K562 (cell line): ENCODE measurements around the gene HS3ST5. TPM values are rescaled to one million over a fixed set of nuclear protein-coding genes. Genes with fewer than 3 reads are reported as not detected.

Source experiments
- ATAC-seq: fragments of 200-7000 bp; cut with Tn5 transposase; 3 replicates; pipeline ENCODE4 v1.9.1; 2020; ENCODE audit warnings: moderate library complexity
- BruUV-seq: library from RNA; stranded (reverse); fragments of 400-500 nt; replicated peaks from 2 replicates; lab custom pipeline; 2021; lab: Mats Ljungman, UMichigan
- CTCF ChIA-PET: fragments of 300-600 bp; formaldehyde crosslinking; extraction: SDS; loops from one replicate; lab custom pipeline; 2021; ENCODE audit warnings: low intra/inter-chr PET ratio; lab: Yijun Ruan, JAX
- POLR2A ChIA-PET: fragments of 300-600, 350-650 bp; sonication (Branson Sonifier 250); formaldehyde crosslinking; extraction: SDS; loops from one replicate; lab custom pipeline; 2021; ENCODE audit warnings: antibody characterized with exemption, inconsistent platforms; lab: Yijun Ruan, JAX
- DNase-seq, 4 experiments: peaks; one replicate each; pipeline versions ENCODE4 v3.0.0 to v3.0.0-alpha.2; 2011 to 2018; ENCODE audit warnings: low spot score in 3 of 4, mixed read lengths in 3 of 4; ENCODE audit errors: extremely low read depth in 1 of 4
- FAIRE-seq: peaks from 2 replicates; lab custom pipeline; 2011; peaks lifted over from hg19 to GRCh38; lab: Jason Lieb, UNC
- H2AFZ ChIP-seq: 2 replicates; pipeline ENCODE4 v1.6.0; 2011; ENCODE audit warnings: low read depth, low read length, control low read depth, inconsistent platforms
- H3K27ac ChIP-seq: fragments of 200-600 bp; 3 replicates; pipeline ENCODE4 v1.8.0; 2011; ENCODE audit warnings: low read depth, mild to moderate bottlenecking, control low read depth, inconsistent platforms, low read length, moderate library complexity, mixed read lengths; ENCODE audit errors: extremely low read depth
- H3K27me3 ChIP-seq, 2 experiments: fragments of 300-600 bp in 1 of 2; 2 replicates in 1 of 2; 3 replicates in 1 of 2; pipeline versions ENCODE4 v1.6.0 to v1.8.0; 2011; ENCODE audit warnings: inconsistent platforms in 2 of 2, low read length in 2 of 2, mild to moderate bottlenecking in 1 of 2, mixed read lengths in 1 of 2, moderate library complexity in 1 of 2; ENCODE audit not compliant: control insufficient read depth in 2 of 2, insufficient read depth in 2 of 2
- H3K36me3 ChIP-seq: fragments of 300-600 bp; 3 replicates; pipeline ENCODE4 v1.8.0; 2011; ENCODE audit warnings: mild to moderate bottlenecking, low read length, inconsistent platforms; ENCODE audit not compliant: control insufficient read depth, insufficient read depth
- H3K4me1 ChIP-seq, 2 experiments: fragments of 200-600 bp in 1 of 2; replicated peaks in 1 of 2; 2 replicates in 1 of 2; 3 replicates in 1 of 2; pipeline versions ENCODE4 v1.5.1 to v1.8.0; 2011; ENCODE audit warnings: inconsistent platforms in 2 of 2, low read length in 2 of 2, mild to moderate bottlenecking in 1 of 2, mixed read lengths in 1 of 2, moderate library complexity in 1 of 2; ENCODE audit not compliant: control insufficient read depth in 2 of 2, insufficient read depth in 2 of 2
- H3K4me2 ChIP-seq: 2 replicates; pipeline ENCODE4 v1.6.1; 2011; ENCODE audit warnings: low read length, control low read depth, inconsistent platforms, mixed read lengths; ENCODE audit not compliant: insufficient read depth
- H3K4me3 ChIP-seq: fragments of 200-600 bp; sonication (generic), shearing (Covaris generic); 2 replicates; pipeline ENCODE4 v1.5.1; 2016; ENCODE audit warnings: control low read depth, inconsistent platforms
- H3K79me2 ChIP-seq: fragments of 200-600 bp; 3 replicates; pipeline ENCODE4 v1.8.0; 2011; ENCODE audit warnings: low read length, inconsistent platforms; ENCODE audit not compliant: control insufficient read depth, insufficient read depth
- H3K9ac ChIP-seq, 2 experiments: 2 replicates each; pipeline versions ENCODE4 v1.6.0 to v1.6.1; 2011; ENCODE audit warnings: low read depth in 2 of 2, low read length in 2 of 2, control low read depth in 1 of 2, inconsistent platforms in 1 of 2, mild to moderate bottlenecking in 1 of 2, mixed read lengths in 1 of 2; ENCODE audit not compliant: insufficient read depth in 1 of 2
- H3K9me1 ChIP-seq: one replicate; pipeline ENCODE4 v1.6.0; 2011; ENCODE audit warnings: inconsistent platforms, mild to moderate bottlenecking, low read length, moderate library complexity; ENCODE audit not compliant: control insufficient read depth, insufficient read depth
- H3K9me3 ChIP-seq: replicated peaks from 2 replicates; pipeline ENCODE4 v1.5.1; 2011; ENCODE audit warnings: low read depth, low read length, inconsistent platforms; ENCODE audit not compliant: control insufficient read depth, insufficient read depth
- H4K20me1 ChIP-seq: replicated peaks from 2 replicates; pipeline ENCODE4 v1.6.1; 2011; ENCODE audit warnings: low read length, inconsistent platforms, mixed read lengths; ENCODE audit not compliant: control insufficient read depth, insufficient read depth
- BHLHE40 ChIP-seq: IDR thresholded peaks from 2 replicates; pipeline ENCODE4 v1.6.1; 2011; ENCODE audit warnings: low read length, improper control_type of control experiment
- CHD1 ChIP-seq: fragments of 200-600 bp; sonication (generic); IDR thresholded peaks from one replicate; pipeline ENCODE4 v1.6.1; 2012; ENCODE audit warnings: mild to moderate bottlenecking, moderate library complexity, low read length, inconsistent platforms
- DPF2 ChIP-seq: fragments of 450-650 bp; IDR thresholded peaks from 2 replicates; pipeline ENCODE4 v1.6.1; 2016
- E2F3 ChIP-seq: fragments of 250-450 bp; sonication (Bioruptor Pico); IDR thresholded peaks from 2 replicates; pipeline ENCODE4 v1.4.0; 2020; ENCODE audit warnings: mild to moderate bottlenecking
- ETV6 ChIP-seq, 3 experiments: fragments of 150-350 bp in 1 of 3; sonication (generic) in 1 of 3; formaldehyde crosslinking in 1 of 3; IDR thresholded peaks; 2 replicates each; pipeline versions ENCODE4 v1.6.1 to v1.8.0; 2014 to 2022; ENCODE audit warnings: borderline replicate concordance in 2 of 3, low read depth in 2 of 3, antibody characterized with exemption in 1 of 3, low read length in 1 of 3, mild to moderate bottlenecking in 1 of 3, missing genetic modification reagents in 1 of 3
- GTF2A2 ChIP-seq: IDR thresholded peaks from 2 replicates; pipeline ENCODE4 v1.6.1; 2016; ENCODE audit warnings: mild to moderate bottlenecking, missing genetic modification characterization, missing compliant biosample characterization
- MAX ChIP-seq: sonication (generic); formaldehyde crosslinking; IDR thresholded peaks from 2 replicates; pipeline ENCODE4 v1.9.0; 2022; ENCODE audit warnings: mild to moderate bottlenecking, missing genetic modification reagents
- MECOM ChIP-seq: fragments of 250-450 bp; sonication (Bioruptor Pico); IDR thresholded peaks from 2 replicates; pipeline ENCODE4 v1.8.0; 2022; ENCODE audit warnings: inconsistent platforms
- NCOA2 ChIP-seq, 2 experiments: fragments of 450-650 bp; IDR thresholded peaks; 2 replicates each; pipeline ENCODE4 v1.6.1; 2018; ENCODE audit warnings: mild to moderate bottlenecking in 2 of 2, moderate library complexity in 1 of 2; ENCODE audit not compliant: partially characterized antibody in 2 of 2
- SRSF1 ChIP-seq: fragments of 200-400 bp; formaldehyde crosslinking; IDR thresholded peaks from 2 replicates; pipeline ENCODE4 v1.6.1; 2017; ENCODE audit warnings: mild to moderate bottlenecking, low read depth, low read length, moderate library complexity
- SRSF9 ChIP-seq: fragments of 200-400 bp; formaldehyde crosslinking; IDR thresholded peaks from 2 replicates; pipeline ENCODE4 v1.6.1; 2017; ENCODE audit warnings: low read depth, low read length, borderline replicate concordance
- THRA ChIP-seq: fragments of 450-650 bp; IDR thresholded peaks from 2 replicates; pipeline ENCODE4 v1.6.1; 2017; ENCODE audit warnings: mild to moderate bottlenecking, moderate library complexity
- ZBTB12 ChIP-seq: fragments of 250-450 bp; sonication (Bioruptor Pico); IDR thresholded peaks from 2 replicates; pipeline ENCODE4 v1.4.0; 2020
- ZFP36 ChIP-seq: fragments of 150-350 bp; IDR thresholded peaks from 2 replicates; pipeline ENCODE4 v1.6.1; 2018; ENCODE audit warnings: low read length, low read depth; ENCODE audit not compliant: partially characterized antibody
- ZNF232 ChIP-seq: sonication (generic); formaldehyde crosslinking; IDR thresholded peaks from 2 replicates; pipeline ENCODE4 v1.8.0; 2022; ENCODE audit warnings: mild to moderate bottlenecking, missing genetic modification reagents
- ZNF445 ChIP-seq: fragments of 250-450 bp; sonication (Bioruptor Pico); IDR thresholded peaks from 2 replicates; pipeline ENCODE4 v1.4.0; 2020; ENCODE audit warnings: low read depth, mild to moderate bottlenecking, moderate library complexity
- WGBS: fragments of 100-300 bp; shearing (Covaris generic); methylation state at CpG from one replicate; pipeline ENCODE4 v1.1.6; 2016; ENCODE audit warnings: low coverage, mixed read lengths; ENCODE audit not compliant: insufficient coverage; ENCODE audit errors: missing lambda C conversion rate; 5-methylcytosine and 5-hydroxymethylcytosine counted together
- in situ Hi-C: fragments of 300-500 bp; cut with MboI; formaldehyde crosslinking; loops from 4 replicates; pipeline ENCODE4 v1.15.0; 2018; ENCODE audit warnings: inconsistent platforms, mixed read lengths
- intact Hi-C: fragments of 100-400 bp; cut with micrococcal nuclease; formaldehyde crosslinking; loops from 2 replicates; pipeline ENCODE4 v1.14.2; 2022
- polyA plus RNA-seq, 8 experiments: library from polyadenylated mRNA; depleted of rRNA in 4 of 8; stranded (reverse) in 5 of 8; unstranded in 3 of 8; fragments of >200 nt; fragmentation: Nextera tagmentation in 2 of 8; fragmentation: Illumina TruSeq in 1 of 8; extraction: Ambion mirVana in 2 of 8; extraction: Trizol in 1 of 8; gene quantifications; 2 replicates each; pipeline versions ENCODE4 v1.2.1 to v1.2.3, GENCODE V29; 2011 to 2014; ENCODE audit warnings: inconsistent platforms in 1 of 8, missing spikeins in 1 of 8
- total RNA-seq, 7 experiments: library from RNA; depleted of rRNA in 6 of 7; stranded (reverse); fragments of >200 nt in 6 of 7; fragmentation: Illumina TruSeq in 2 of 7; extraction: Trizol in 2 of 7; gene quantifications; 2 replicates each; pipeline versions ENCODE4 v1.2.1 to v1.2.3, GENCODE V29; 2011 to 2021; ENCODE audit warnings: low replicate concordance in 1 of 7
- TF ChIP-seq, protein P1 (sequence below): IDR thresholded peaks from 2 replicates; pipeline ENCODE4 v1.6.1; 2011; ENCODE audit not compliant: insufficient read length; ENCODE audit errors: extremely low read depth

HS3ST5 gene
- total and polyA plus RNA-seq, 9 of the 15 experiments (the other 6 are each of a cell fraction or from before 2014, with no cell fraction given), result not detected

- no peak overlapping the region for H3K27ac ChIP-seq
- no peaks in the 10 kb centered on the region for H3K36me3 ChIP-seq
- in situ Hi-C loops (no loop called here), intact Hi-C loops (no loop called here)
- ChIA-PET POLR2A (no interaction called here), CTCF (no interaction called here)
- H2AFZ ChIP-seq, result no peak overlapping the region
- H3K79me2 ChIP-seq, result no peaks in the 10 kb centered on the region
- 0% methylated on average over 5 of the region's 5 CpGs for WGBS
- H3K27me3 ChIP-seq, result no peaks in the 10 kb centered on the region
- H3K4me2 ChIP-seq, result no peak overlapping the region
- H3K9me3 ChIP-seq, result no peaks in the 10 kb centered on the region
- H4K20me1 ChIP-seq, result no peaks in the 10 kb centered on the region
- FAIRE-seq (no peak), ATAC-seq (no peak), DNase-seq (no peak)
- no peak overlapping the region for H3K4me3 ChIP-seq
- no peak overlapping the region for H3K9ac ChIP-seq
- no TSS peak for BruUV-seq
- no peaks in the 10 kb centered on the region for H3K4me1 ChIP-seq
- no peaks in the 10 kb centered on the region for H3K9me1 ChIP-seq
- TF ChIP-seq CHD1 (no peak), E2F3 (CRISPR knock-in tag) (no peak), ZFP36 (no peak), DPF2 (no peak), MAX (CRISPR knock-in tag) (no peak), BHLHE40 (no peak), GTF2A2 (tag) (no peak), ZNF445 (CRISPR knock-in tag) (no peak), ZBTB12 (CRISPR knock-in tag) (no peak), ZNF232 (no peak), MECOM (CRISPR knock-in tag) (no peak), SRSF9 (no peak), NCOA2 (IDR thresholded peaks at IDR 0.05; ENCODE audit: partially characterized antibody in 2 of 2) (no peak), ETV6 (IDR thresholded peaks at IDR 0.05; ENCODE audit: borderline replicate concordance in 1 of 2, low read depth in 2 of 2, low read length in 1 of 2) (no peak), ETV6 (CRISPR knock-in tag; IDR thresholded peaks at IDR 0.05; ENCODE audit: borderline replicate concordance) (no peak), SRSF1 (no peak), THRA (no peak)
- TF ChIP-seq, protein P1, sequence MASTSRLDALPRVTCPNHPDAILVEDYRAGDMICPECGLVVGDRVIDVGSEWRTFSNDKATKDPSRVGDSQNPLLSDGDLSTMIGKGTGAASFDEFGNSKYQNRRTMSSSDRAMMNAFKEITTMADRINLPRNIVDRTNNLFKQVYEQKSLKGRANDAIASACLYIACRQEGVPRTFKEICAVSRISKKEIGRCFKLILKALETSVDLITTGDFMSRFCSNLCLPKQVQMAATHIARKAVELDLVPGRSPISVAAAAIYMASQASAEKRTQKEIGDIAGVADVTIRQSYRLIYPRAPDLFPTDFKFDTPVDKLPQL, result no peak
Measured at GRCh38 chr6:114135363-114135971, 207.4 kb downstream of the HS3ST5 start.
